DMS53 treated with DMSO at 0.1 percent for 48 hours (cell line): Measurements from ENCODE around the gene CCDC141.

Experiments used
- DNase-seq: peaks from one replicate; lab custom pipeline; 2025; ENCODE audit not compliant: unreplicated experiment; lab: John Stamatoyannopoulos, UW

Gene CCDC141

DNA sequence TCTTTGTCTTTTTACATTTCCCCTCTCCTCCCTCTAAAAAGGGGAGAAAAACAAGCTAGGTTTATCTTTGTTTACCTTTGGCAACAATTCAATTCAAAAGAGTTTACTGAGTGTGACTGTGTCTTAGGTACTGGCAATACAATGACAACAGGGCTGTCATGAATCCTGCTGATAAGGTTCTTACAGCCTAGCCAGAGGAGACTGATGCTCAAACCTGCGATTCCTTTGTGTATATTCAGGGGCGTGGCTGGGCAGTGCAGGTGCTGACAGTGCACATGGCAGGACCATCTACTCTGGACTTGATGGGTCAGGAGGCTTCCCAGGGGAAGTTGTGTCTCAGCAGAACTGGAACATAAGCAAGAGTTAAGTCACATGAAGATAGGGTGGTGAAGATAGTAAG, 219.5 kb downstream of the CCDC141 start:
- DNase-seq, result no peak

DNA sequence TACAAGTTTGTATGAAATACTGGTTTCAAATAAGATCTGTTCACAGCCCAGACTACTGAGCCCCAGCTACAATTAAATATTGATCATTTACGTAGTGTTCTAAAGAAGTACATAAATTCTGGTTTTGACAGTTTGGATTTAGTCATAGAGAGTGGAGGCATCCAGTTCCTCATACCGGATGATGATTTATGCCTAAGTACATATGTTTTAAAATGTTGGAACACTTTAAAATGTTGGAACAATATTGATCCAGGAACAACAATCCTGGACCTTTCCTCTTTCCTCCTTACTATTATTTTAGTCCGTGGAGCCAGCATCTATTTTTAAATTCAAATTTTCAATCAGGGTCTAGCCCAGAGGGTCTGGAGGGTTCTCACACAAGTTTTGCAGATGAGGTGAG, 220.0 kb downstream of the CCDC141 start:
- DNase-seq, result no peak

DNA sequence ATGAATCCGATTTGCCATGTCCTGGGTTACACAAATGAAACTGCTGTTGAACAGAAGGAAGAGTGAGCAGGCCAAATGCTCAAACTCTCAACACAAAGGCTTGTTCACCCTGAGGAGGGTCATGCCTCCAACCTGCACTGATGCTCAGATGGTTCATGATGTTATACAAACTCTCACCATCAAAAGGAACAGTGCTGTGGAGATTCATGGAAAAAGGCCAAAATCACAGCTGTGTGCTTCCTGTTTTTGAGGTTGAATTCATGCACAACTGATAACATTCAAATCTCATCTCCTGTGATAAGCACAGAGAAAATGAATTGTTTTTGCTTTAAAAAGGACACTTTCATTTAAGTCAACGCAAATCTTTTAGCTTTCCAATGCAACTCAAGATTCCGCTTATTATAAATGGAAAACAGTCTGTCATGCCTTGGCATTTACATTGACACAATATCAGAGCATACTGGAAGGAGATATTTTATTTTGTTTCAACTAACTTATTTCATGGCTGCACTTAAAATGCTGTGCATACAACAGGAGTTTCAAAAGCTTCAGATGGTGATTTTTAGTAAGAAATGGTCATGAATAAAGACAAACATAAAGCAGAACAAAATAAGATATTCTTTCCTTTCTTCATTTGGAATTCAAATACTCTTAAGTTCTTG, 220.5 kb downstream of the CCDC141 start:
- DNase-seq, result no peak

DNA sequence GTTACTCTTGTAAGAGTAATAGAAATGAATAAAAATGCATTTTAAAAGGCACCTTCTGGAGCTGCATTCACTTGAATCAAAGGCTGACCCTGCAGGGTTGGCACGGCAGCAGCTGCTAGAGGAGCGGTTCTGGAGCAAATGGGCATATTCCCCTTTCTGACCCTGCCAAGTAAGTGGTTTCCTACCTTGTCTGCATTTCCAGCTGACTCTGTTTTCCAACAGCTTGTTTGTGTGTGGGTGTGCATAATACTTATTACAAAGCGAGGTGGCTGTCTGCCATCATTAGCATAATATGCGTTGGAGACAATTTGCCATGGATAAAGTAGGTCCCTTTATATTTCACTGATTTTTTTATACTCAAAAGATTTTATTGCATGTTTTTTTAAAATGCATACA, 221.5 kb downstream of the CCDC141 start:
- no peak for DNase-seq

DNA sequence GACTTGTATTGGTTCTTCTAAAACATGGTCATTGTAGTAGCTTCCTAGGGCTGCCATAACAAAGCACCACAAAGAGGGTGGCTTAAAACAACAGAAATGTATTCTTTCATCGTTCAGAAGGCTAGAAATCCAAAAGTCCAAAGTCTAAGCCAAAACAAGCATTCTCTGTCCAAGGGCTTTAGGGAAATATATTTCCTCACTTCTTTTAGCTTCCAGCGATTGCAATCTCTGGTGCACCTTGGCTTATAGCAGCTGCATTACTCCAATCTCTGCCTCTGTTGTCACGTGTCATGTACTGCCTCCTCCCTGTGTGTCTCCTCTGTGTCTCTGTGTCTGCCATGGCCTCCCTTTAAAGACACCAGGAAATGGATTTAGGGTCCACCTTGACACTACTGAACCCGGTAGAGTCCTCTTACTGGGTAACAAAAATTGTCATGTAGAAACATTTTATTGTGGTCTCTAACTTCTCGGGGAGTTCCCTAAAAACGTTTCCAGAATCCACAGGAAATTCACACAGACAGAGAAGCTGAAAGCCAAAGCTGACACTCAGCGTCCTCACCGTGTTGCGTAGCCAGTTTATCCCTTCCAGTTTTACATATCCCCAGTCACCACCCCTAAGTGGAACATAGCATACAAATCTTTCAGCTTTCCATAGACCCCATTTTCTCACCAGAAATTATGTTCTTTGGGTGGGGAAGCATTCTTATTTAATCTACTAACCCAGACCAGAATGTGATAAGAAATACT, 222.0 kb downstream of the CCDC141 start:
- DNase-seq, result no peak

DNA sequence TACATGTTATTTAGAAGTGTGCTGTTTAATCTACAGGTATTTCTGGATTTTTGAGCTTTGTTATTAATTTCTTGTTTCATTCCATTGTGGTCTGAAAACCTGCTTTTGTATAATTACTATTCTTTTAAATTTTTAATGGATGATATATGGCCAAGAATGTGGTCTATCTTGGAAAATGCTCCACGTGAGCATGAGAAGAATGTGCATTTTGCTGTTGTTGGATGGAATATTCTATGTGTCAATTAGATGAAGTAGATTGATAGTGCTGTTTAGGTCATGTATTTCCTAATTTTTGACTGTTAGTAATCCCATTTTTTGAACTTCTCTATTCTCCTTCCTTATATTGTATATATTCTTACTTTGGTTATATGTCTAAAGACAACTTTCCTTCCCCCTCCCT, 222.8 kb downstream of the CCDC141 start:
- DNase-seq, result no peak

DNA sequence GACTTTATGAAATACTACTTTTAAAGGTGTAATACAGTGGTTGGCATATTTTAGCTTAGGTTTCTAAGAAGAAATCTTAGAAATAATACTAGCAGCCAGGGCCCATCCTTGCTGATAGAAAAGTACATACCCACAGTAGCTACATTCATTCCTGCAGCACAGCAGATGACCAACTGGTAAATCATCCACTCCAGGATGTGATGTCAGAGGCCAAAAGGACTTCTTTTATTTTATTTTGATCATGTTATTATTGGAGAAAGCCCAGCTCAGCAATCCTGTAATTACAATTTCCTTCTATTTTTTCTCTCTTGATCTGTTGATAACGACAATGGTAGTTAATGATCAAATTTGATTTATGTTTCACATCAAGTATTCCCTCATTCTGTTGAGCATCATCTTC, 224.8 kb downstream of the CCDC141 start:
- no peak for DNase-seq

DNA sequence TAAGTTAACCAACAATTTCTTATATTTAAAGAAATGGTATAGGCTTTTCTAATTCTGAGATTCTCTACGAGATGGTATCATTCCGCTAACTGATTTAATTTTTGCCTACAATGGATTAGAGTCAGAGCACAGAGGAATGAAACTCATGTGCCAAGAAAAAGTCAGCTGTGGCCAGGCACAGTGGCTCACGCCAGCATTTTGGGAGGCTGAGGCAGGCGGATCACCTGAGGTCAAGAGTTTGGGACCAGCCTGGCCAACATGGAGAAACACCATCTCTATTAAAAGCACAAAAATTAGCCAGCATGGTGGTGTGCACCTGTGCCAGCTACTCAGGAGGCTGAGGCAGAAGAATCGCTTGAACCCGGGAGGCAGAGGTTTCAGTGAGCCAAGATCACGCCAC, 225.8 kb downstream of the CCDC141 start:
- no peak for DNase-seq

DNA sequence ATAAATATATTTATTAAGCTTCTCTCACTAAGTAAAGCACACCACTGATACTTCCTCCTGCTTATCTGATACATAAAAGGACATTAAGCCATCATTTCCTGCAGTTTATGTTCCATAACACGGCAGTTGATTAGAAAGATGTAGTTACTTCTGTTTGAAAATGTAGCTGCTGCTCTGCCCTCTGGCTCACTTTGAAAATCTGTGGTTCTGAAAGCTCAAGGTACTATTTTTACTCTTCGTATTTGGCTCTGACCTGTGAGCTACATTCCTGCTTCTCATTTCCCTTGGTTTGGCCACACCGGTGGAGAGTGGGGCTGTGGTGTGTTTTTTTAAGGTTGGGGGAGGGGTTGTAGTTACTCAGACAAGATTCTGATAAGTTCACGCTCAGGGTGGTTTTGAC, 229.9 kb downstream of the CCDC141 start:
- DNase-seq, result no peak

DNA sequence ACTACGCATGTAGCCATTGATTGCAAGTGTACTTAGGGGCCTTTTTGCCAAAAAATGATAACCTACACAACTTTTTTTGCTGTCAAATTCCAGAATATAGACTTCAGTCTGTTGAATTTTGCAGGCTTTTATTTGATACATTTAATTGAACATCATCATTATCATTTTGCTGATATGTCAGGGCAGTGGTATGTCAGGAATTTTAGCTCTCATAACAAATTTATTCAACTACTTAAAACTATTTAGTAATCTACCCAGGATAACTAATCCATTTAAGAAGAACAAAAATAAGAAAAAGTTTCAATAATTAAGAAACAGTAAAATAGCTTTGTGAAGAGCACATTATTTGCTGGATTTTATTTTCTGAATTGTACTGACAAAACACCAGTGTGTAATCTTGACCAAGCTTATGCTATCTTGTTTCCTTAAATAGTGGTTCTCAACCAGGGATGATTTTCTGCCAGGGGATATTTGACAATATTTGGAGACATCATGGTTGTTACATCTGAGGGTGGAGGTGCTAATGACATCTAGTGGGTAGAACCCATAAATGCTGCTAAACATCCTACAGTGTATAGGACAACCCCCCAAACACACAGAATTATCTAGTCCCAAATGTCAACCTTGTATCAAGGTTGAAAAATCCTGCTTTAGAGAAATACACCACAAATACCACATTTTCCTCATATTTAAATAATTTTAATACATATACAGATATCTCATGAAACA, 230.6 kb downstream of the CCDC141 start:
- no peak for DNase-seq

DNA sequence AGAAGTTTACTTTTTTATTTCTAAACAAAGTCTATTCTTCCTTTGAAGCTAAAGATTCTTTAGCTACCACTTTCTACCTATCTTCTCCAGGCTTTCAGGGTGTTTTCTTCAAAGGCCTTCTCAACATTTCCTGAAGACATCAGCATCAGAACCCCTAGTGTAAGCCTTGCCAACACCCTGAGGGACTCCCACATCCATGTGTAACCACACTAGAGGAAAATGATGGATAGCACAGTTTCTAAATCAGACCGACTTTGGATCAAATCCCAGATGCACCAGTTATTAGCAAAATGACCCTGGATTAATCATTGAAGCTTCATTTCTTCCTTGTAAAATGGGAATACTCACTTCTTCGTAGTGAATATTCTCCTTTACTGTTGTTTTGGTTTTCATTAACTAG, 238.0 kb downstream of the CCDC141 start:
- DNase-seq, result no peak

DNA sequence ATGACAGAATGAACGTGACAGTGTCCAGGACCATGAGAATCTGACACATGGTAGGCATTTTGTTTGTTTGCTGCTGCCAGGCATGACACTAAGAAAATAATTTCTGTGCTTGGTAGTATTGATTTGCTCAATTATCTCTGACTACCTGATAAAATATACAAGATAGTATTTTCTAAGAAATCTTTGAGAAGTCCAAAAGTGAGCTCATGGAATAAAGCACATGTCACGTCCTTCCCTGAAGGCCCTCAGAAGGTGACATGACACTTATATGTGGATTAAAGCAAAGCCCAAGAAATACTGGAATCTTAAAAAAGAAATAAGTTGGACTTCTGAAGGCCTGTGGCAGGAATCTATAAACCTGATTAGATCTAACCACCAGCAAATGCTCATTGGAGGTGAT, 238.9 kb downstream of the CCDC141 start:
- DNase-seq, result no peak

DNA sequence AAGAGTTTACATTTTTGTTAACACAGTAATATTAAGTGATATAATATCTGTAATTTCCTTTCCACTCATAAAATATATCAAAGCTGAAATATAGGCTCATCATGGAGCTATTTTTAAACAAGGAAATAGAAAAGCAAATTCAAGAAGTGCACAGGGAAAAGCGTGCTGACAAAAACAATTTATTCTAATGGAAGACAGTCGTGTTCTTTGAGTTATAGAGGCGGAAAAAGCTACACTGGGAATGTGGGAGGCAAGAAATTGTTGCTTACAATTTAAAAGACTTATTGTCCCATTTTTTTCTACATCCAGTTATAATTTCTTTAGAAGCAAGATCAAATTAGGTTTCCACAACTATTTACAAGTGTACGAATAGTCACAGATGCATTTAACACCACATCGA, 239.5 kb downstream of the CCDC141 start:
- no peak for DNase-seq

DNA sequence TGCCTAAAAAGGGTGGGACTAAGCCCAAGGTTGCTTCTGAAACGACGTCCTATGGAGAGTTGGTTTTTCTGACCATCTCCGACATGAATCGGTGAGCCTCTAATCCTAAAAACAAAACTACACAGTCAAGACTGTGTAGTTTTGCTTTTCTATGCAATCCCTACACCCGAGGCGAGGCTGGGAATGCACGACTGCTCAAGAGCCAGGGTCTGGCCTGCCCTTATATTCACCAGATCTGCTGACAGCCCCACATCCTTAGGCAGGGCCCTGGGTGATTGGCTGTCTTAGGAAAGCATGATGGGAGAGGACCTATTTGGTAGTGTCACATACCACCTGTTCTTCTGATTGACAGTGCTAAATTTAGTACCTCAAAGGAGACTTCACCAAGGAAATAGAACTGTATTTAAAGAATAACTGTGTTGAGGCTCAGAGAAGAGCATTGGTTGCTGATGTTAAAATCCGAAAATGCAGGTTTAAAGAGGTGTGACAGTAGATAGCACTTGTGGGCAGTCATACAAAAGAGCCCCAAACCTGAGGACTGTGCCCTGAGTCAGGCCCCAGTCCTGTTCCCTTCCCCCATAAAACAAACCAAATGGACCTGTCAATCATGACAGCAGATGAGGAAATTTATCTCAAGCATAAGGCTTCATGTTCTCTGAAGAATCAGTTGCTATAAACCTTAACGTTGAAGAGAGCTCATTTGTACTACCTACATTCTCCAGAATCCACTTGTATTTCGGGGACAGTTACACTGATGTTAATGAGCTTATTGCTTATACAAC, 242.5 kb downstream of the CCDC141 start, which contains the start of gene TTN:
TTN (minus strand) TSS at position 197 of the 782 bp plus-strand sequence. CDS start 2,781 bp downstream, outside the sequence.
- DNase-seq, result no peak

DNA sequence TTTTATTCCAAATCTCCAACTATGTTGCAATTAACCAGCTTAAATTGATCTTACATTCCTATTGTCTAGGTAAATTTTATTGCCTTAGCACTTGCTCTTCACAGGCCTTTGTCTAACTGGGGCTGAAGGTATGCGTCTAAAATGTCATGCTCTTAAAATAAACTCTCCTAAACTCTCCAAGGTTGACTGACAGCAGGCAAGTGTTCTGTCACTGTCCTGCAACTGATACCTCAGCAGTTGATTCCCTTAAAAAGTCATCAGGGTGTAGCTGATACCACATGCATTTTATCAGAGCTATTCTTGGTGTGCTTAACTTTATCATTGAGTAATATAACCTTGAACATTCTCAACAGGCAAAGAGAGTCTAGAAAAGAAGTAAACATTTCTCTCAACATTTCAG, 243.4 kb downstream of the CCDC141 start:
- DNase-seq, result no peak

DNA sequence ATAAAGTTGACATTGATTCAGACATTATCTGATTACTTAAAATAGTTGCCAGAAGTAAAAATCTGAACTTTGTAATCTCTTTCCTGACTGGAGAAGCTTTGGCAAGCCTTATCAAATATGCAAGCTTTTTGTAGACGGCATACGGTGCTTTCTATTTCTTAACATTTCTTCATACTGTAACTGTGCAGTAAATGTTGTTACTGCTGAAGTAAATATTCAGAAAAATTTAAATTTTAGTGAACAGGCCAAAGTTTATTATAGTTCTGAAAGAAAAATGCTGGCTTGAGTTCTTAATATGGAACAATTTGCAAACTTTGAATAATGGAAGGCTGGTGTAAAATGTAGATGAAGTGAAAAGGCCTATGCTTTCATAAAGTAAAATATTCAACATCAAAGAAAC, 244.5 kb downstream of the CCDC141 start:
- DNase-seq, result no peak

DNA sequence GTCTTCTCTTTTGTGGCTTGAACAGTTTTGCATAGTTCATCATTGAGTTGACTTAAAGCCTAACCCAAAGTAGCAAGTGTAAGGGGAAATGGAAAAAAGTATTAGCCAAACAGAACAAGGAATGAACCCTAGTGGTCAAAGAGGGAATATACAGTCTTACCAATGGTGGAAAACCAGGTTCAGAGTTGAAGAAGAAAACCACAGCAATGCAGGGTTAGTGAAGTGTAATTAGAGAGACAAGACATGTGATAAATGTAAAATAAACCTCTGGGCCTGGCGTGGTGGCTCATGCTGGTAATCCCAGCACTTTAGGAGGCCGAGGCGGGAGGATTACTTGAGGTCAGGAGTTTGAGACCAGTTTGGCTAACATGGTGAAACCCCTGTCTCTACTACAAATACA, 245.1 kb downstream of the CCDC141 start:
- DNase-seq, result peak; percentile 35

DNA sequence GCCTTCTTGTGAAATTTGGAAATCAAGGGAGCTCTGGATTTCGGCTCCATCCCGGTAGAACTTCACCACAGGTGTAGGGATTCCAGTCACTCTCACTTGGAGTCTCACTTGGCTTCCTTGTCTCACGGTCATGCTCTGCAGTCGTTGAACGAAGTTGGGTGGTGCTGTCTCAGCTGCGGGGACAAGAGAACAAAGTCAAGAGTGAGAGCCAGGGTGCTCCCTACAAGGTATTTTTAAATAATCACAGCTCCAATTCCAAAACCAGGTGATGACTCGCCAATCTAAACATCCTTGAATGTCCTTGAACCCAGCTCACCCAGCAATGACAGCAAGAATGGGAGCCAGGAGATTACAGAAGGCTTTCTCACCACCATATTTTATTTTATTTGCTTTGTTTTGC, 249.4 kb downstream of the CCDC141 start:
- no peak for DNase-seq

DNA sequence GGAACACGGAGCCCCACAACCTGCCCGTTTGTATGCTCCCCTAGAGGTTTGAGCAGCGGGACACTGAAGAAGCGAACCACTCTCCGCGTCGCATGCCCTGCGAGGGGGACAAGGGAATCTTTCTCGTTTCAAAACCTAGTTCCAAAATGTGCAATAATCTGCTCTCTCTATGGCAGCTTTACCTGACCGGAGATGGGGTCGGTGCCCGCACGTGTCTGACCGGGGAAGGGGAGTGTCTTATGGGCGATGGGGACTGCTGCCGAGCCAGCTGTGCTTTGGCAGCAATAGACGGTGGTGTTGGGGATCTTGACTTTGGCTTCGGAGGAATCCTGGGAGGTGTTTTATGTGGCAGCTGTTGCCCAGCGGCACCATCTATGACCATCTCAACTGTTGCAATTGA, 250.6 kb downstream of the CCDC141 start:
- no peak for DNase-seq

DNA sequence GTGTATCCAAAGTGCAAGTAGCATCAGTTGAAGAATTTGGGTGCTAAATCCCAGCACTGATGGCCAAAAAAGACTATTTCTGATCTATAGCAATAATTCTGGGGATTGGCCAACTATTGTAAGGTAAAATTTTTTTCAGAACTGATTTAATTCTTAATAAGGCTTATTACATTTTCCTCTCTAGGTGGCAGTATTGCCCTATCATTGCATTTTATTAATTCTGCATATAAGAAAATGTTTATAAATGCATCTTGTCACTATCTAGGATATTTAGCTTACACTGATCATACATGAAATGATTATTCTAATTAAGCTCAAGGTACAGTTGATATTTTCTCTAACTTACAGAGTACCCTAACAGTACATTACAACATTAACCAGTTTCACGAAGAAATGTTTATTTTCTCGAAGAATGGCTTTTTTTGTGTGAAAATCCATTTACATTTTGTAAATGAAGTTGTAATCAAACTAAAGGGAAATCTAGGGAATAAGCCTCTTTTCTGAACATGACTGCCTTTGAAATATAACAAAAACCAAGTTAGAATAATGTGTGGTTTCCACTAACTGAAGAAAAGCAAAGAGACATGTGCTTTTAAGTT, 253.8 kb downstream of the CCDC141 start:
- DNase-seq, result peak; percentile 73

DNA sequence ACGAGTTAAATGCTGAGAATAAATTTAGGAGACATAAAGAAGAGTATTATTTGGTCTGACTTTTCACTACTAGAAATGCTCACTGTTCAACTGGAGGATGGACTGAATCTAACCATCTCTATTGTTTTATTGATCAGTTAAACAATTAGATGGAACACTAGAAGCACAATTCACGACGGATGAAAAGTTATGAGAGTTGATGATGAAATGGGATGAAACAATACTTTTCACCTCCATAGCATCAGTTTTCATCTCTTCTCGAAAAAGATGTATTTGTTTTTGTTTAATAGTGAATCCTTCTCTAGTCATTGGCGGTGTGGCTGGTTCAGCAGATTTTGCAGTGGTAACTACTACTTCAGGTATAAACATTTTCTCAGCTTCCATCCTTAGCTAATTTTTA, 262.0 kb downstream of the CCDC141 start:
- DNase-seq, result no peak
